ENCODE results near the gene FAM20A. TPM values are rescaled to one million over a fixed set of nuclear protein-coding genes. Genes with fewer than 3 reads are reported as not detected.
A peak's percentile ranks its signal among the peaks of the same experiment; 100 is the strongest.

Gene FAM20A
- 0.27 TPM for total RNA-seq

DNA sequence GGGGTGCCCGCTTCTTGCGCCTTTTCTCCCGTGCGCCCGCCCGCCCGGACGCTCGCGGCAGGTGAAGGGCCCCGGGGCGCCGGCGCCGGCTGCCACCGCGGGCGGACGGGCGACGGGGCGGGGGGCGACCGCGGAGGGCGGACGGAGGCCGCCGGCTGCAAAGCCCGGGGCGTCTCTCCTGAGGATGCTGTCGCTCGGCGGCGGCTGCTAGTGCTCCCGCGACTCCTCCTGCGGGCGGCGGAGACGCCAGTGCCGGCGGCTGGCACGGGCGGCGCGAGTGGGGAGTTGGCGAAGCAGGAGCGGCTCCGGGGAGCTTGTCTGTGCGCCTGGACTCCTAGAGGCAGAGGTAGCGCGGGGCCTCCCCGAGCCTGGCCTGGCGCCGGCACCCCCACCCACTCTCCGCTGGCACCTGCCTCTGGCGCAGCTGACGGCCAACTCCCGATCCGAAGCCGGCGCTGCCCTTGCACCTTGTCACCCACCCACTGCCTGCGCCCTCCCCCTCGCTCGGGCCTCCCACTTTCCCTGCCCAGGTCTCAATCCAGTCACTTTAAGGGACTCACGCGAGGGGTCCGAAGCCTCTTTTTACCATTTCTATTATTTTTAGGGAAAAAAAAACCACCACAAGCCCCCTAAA is at the start of gene FAM20A:
Gene FAM20A (minus strand): TSS at position 437 of the 634 bp plus-strand sequence. CDS start 701 bp downstream, outside the sequence.
- DNase-seq (ENCODE audit: low read depth in 2 of 3, low spot score in 2 of 3), result peak in 1 of 3 donors; percentile 12

DNA sequence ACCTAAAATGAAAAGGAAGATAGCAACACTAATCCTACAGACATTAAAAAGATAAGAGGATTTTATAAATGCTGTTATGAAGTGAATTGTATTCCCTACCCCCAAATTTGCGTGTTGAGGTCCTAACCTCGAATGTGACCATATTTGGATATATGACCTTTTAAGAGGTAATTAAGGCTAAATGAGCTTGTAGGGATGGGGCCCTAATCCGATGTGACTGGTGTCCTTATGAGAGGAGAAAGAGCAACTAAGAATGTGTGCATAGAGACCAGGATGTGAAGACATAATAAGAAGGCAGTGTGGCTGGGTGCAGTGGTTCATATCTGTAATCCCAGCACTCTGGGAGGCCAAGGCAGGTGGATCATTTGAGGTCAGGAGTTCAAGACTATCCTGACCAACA is 48.2 kb upstream of the FAM20A start:
- no peak for DNase-seq (ENCODE audit: low read depth in 2 of 3, low spot score in 2 of 3)

GRCh38 chr17:68646626-68647526 is 45.7 kb upstream of the FAM20A start:
- no peak for DNase-seq (ENCODE audit: low read depth in 2 of 3, low spot score in 2 of 3)

GRCh38 chr17:68642118-68642412 is 40.9 kb upstream of the FAM20A start:
- DNase-seq (ENCODE audit: low read depth in 2 of 3, low spot score in 2 of 3), result no peak

DNA sequence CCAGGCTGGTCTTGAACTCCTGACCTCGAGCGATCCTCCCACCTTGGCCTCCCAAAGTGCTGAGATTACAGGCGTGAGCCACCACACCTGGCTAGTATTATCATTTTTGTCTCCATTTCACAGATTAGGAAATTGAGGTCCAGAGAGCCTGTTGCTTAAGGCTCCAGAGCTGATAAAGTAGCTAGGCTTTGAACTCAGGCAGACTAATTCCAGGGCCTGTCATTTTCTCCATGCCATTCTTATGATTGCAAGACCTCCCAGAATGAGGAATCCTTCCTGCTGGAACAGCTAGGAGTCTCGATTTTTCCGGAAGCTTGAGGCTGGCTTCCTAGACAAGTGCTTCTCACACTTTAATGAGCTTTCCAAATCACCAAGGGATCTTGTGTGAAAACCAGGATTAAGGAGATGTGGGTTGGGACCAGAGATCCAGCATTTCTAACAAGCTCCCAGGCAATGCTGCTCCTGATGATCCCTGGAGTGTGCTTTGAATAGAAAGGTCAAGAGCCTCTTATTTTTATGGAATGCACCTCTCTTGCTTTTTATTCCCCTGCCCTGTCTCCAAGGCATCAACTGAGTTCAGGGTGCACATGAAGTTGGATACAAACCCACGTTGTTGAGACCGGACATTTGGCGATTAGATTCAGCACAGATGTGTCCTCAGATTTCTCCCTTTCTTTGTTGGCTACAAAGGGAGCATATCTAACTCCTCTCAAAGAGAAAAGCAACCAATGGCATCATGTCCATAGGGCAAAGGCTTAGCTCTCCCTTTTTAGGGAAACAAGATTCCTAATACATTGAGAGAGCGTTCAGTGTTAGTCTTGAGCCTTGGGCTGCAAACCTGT is 40.3 kb upstream of the FAM20A start:
- no peak for DNase-seq (ENCODE audit: low read depth in 2 of 3, low spot score in 2 of 3)

- DNase-seq (ENCODE audit: low read depth in 2 of 3, low spot score in 2 of 3), result no peak
Measured at GRCh38 chr17:68640242-68640989, 39.2 kb upstream of the FAM20A start.

DNA sequence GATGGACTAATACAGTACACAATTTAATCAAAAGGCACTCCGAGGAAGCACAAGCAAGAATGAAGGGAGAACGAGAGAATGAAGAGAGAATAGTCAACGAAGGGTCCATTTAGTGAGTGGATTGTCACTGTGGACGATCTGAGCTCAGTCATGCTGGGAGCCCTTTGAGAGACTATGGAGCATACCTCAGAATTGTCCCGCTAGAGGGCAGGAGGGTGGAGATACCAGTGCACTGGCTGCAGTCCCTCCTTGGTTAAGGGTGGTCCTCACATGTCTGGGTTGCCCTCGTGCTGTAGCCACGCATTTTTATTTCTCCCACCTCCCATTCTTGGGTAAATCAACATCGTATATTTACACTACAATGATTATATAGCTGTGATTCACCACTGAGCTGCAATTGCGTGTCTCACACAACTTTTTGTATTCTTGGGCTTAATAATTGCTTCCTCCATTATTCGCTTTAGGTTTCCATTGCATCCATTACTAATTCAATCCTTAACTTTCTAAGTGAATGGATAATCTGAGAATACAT is 33.2 kb upstream of the FAM20A start:
- no peak for DNase-seq (ENCODE audit: low read depth in 2 of 3, low spot score in 2 of 3)

- no peak for DNase-seq (ENCODE audit: low read depth in 2 of 3, low spot score in 2 of 3)
Measured at GRCh38 chr17:68628576-68628957, 27.4 kb upstream of the FAM20A start.

DNA sequence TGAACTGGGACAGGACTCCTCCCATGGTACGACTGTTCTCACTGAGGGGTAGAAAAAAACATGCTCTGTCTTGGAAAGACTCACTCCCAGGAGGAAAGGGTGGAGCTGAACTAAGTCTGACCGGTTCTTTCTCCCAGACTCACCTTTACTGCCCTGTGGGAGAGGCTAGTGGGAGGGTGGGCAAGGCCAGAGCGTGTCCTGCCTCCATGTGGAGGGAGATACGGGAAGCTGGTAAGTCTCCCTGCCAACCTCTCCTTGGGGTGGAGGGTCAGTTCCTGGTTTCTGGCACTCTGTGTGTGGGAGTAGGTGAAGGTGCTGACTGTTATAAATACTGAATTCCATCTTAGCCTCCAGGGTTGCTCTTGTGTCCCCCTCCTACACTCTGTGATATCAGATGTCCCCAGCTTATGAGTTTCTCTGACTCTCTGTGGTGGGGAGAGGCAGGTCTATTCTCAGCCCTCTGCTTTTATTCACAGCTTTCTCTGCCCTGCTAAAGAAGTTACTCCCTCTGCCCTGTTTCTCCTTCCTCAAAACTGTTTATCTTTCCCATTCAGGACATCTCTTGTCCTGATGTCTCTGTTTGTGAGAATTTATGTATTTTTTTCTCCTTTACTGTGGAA is 26.9 kb upstream of the FAM20A start:
- no peak for DNase-seq (ENCODE audit: low read depth in 2 of 3, low spot score in 2 of 3)

DNA sequence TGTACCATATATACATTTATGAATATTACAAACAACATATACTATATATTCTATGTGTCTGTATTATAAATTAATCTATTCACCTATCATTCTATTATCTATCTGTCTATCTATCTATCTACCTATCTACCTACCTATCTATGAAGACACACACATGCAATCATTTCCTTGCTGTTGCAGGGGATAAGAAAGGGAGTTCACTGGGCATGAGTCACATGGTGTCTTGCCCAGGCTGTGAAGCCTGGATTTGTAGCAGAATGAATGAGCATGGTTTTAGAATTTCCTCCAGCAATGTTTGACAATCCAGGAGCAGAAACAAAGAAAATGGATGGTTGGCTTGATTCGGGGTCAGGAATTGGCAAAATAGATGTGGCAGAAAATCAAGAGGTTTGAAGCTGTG is 23.2 kb upstream of the FAM20A start:
- no peak for DNase-seq (ENCODE audit: low read depth in 2 of 3, low spot score in 2 of 3)

- DNase-seq (ENCODE audit: low read depth in 2 of 3, low spot score in 2 of 3), result no peak
Measured at GRCh38 chr17:68623811-68624210, 22.6 kb upstream of the FAM20A start.

DNA sequence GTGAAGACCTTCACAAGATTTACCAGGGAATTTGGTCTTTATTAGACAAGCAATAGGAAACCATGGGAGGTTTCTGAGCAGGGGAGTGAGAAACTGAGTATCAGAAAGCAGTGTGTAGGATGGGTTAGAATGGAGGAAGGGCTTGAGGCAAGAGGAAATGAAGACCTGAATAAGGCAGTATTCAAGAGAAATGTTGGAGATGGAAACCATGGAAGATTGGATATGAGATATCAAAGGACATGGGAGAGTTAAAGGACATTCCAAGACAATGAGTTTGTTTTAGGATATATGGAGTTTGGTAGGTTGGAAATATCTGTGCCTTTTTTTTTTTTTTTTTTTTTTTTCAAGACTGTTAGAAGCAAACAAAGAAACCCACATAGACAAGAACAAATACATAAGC is 21.3 kb upstream of the FAM20A start:
- no peak for DNase-seq (ENCODE audit: low read depth in 2 of 3, low spot score in 2 of 3)

DNA sequence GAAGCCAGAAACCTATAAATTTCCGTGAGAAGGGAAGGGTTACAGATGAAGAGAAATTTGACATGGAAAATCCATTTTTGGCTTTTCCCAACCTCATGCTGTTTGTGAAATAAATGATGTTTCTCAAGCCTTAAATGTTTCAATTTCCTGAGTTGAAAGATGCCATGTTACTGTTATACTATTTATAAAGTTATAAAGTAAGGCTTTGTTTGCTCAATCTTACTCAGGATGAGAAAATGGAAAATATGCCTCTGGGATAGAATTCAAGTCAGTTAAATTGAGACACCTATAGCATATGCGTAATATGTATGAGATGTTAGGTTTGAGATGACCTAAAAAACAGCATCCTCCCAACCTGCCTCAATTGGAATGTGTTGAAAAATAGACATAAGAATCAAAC is 19.9 kb upstream of the FAM20A start:
- no peak for DNase-seq (ENCODE audit: low read depth in 2 of 3, low spot score in 2 of 3)

- no peak for DNase-seq (ENCODE audit: low read depth in 2 of 3, low spot score in 2 of 3)
Measured at GRCh38 chr17:68616334-68616733, 15.2 kb upstream of the FAM20A start.

GRCh38 chr17:68614718-68615117 is 13.6 kb upstream of the FAM20A start:
- no peak for DNase-seq (ENCODE audit: low read depth in 2 of 3, low spot score in 2 of 3)

GRCh38 chr17:68613739-68614298 is 12.7 kb upstream of the FAM20A start:
- DNase-seq (ENCODE audit: low read depth in 2 of 3, low spot score in 2 of 3), result peak in 1 of 3 donors; percentile 66

- no peak for DNase-seq (ENCODE audit: low read depth in 2 of 3, low spot score in 2 of 3)
Measured at GRCh38 chr17:68612923-68613292, 11.7 kb upstream of the FAM20A start.

- DNase-seq (ENCODE audit: low read depth in 2 of 3, low spot score in 2 of 3), result no peak
Measured at GRCh38 chr17:68612209-68612922, 11.2 kb upstream of the FAM20A start.

Measured in hematopoietic multipotent progenitor cell (in vitro differentiated cells).